HL-60 (cell line): ENCODE results near the gene CCDC69.

ENCODE experiments used
- POLR2AphosphoS5 ChIP-seq: IDR thresholded peaks from 2 replicates; pipeline ENCODE4 v1.6.1; 2012; ENCODE audit warnings: low read depth
- TF ChIP-seq, protein P1 (sequence below): IDR thresholded peaks from one replicate; pipeline ENCODE4 v1.5.1; 2011; ENCODE audit warnings: low read length, control low read depth, inconsistent platforms; ENCODE audit not compliant: insufficient read depth
- TF ChIP-seq, protein P2 (sequence below): IDR thresholded peaks from 2 replicates; pipeline ENCODE4 v1.6.1; 2012; ENCODE audit warnings: low read depth; ENCODE audit not compliant: insufficient replicate concordance

DNA sequence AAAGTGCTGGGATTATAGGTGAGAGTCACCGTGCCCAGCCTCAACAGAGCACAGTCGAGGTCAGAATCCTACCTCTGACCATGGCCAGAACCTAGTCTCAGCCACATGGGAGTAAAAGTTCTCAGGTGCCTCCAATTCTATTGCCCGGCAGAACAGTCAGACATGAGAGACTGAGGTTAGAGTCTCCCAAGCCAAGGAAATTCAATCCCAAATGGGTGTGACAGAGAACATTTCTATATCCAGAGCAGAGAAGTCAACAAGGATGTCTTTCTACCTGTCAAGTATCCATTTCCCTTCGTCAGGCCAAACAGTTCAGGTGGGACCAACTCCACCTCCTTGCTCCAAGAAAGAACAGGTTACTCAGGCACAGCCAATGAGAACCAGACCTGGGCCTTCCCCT, 76.9 kb downstream of the CCDC69 start:
- TF ChIP-seq, protein P1, sequence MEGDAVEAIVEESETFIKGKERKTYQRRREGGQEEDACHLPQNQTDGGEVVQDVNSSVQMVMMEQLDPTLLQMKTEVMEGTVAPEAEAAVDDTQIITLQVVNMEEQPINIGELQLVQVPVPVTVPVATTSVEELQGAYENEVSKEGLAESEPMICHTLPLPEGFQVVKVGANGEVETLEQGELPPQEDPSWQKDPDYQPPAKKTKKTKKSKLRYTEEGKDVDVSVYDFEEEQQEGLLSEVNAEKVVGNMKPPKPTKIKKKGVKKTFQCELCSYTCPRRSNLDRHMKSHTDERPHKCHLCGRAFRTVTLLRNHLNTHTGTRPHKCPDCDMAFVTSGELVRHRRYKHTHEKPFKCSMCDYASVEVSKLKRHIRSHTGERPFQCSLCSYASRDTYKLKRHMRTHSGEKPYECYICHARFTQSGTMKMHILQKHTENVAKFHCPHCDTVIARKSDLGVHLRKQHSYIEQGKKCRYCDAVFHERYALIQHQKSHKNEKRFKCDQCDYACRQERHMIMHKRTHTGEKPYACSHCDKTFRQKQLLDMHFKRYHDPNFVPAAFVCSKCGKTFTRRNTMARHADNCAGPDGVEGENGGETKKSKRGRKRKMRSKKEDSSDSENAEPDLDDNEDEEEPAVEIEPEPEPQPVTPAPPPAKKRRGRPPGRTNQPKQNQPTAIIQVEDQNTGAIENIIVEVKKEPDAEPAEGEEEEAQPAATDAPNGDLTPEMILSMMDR, result no peak
- TF ChIP-seq, protein P2, sequence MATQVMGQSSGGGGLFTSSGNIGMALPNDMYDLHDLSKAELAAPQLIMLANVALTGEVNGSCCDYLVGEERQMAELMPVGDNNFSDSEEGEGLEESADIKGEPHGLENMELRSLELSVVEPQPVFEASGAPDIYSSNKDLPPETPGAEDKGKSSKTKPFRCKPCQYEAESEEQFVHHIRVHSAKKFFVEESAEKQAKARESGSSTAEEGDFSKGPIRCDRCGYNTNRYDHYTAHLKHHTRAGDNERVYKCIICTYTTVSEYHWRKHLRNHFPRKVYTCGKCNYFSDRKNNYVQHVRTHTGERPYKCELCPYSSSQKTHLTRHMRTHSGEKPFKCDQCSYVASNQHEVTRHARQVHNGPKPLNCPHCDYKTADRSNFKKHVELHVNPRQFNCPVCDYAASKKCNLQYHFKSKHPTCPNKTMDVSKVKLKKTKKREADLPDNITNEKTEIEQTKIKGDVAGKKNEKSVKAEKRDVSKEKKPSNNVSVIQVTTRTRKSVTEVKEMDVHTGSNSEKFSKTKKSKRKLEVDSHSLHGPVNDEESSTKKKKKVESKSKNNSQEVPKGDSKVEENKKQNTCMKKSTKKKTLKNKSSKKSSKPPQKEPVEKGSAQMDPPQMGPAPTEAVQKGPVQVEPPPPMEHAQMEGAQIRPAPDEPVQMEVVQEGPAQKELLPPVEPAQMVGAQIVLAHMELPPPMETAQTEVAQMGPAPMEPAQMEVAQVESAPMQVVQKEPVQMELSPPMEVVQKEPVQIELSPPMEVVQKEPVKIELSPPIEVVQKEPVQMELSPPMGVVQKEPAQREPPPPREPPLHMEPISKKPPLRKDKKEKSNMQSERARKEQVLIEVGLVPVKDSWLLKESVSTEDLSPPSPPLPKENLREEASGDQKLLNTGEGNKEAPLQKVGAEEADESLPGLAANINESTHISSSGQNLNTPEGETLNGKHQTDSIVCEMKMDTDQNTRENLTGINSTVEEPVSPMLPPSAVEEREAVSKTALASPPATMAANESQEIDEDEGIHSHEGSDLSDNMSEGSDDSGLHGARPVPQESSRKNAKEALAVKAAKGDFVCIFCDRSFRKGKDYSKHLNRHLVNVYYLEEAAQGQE, result no peak
- no peak for TF ChIP-seq POLR2AphosphoS5
